K562 (cell line): ENCODE data around the gene HOXA7.

Experiments used
- CEBPB ChIP-seq: fragments of 450-650 bp; IDR thresholded peaks from 2 replicates; pipeline ENCODE4 v1.6.1; 2016; ENCODE audit warnings: missing genetic modification characterization, missing compliant biosample characterization
- CTCF ChIP-seq, 3 experiments: IDR thresholded peaks in 2 of 3; conservative IDR thresholded peaks in 1 of 3; 2 replicates each; pipeline ENCODE4 v1.5.1; 2011 to 2012; ENCODE audit warnings: low read length in 3 of 3, mild to moderate bottlenecking in 3 of 3, control low read depth in 2 of 3, improper control_type of control experiment in 1 of 3, inconsistent platforms in 1 of 3, low read depth in 1 of 3, mixed read lengths in 1 of 3, moderate library complexity in 1 of 3; ENCODE audit not compliant: insufficient read depth in 2 of 3
- FOXP1 ChIP-seq: sonication (generic); formaldehyde crosslinking; IDR thresholded peaks from 2 replicates; pipeline ENCODE4 v1.8.0; 2022; ENCODE audit warnings: mild to moderate bottlenecking, missing genetic modification reagents
- GATA2 ChIP-seq: sonication (generic); formaldehyde crosslinking; IDR thresholded peaks from 2 replicates; pipeline ENCODE4 v1.4.0; 2020; ENCODE audit warnings: mild to moderate bottlenecking, missing genetic modification reagents
- HDGF ChIP-seq: fragments of 450-650 bp; IDR thresholded peaks from 2 replicates; pipeline ENCODE4 v1.6.1; 2016
- IFI16 ChIP-seq: fragments of 250-450 bp; sonication (Bioruptor Pico); IDR thresholded peaks from 2 replicates; pipeline ENCODE4 v2.1.2; 2022; ENCODE audit warnings: mild to moderate bottlenecking, inconsistent platforms
- RAD21 ChIP-seq, 2 experiments: fragments of 250-450 bp in 1 of 2; fragments of 450-650 bp in 1 of 2; sonication (Bioruptor Pico) in 1 of 2; formaldehyde crosslinking in 1 of 2; IDR thresholded peaks in 1 of 2; conservative IDR thresholded peaks in 1 of 2; 2 replicates each; pipeline versions ENCODE4 v1.4.0 to v1.8.0; 2020 to 2022; ENCODE audit warnings: mild to moderate bottlenecking in 2 of 2, moderate library complexity in 1 of 2
- RHOXF2B ChIP-seq: fragments of 250-450 bp; sonication (Bioruptor Pico); conservative IDR thresholded peaks from 2 replicates; pipeline ENCODE4 v1.5.1; 2021
- SIN3A ChIP-seq, 2 experiments: fragments of 150-350 bp in 1 of 2; IDR thresholded peaks; 2 replicates each; pipeline ENCODE4 v1.6.1; 2011 to 2016; ENCODE audit warnings: borderline replicate concordance in 2 of 2, low read depth in 2 of 2, low read length in 2 of 2, mild to moderate bottlenecking in 2 of 2, moderate library complexity in 2 of 2; ENCODE audit not compliant: control insufficient read depth in 1 of 2
- USF2 ChIP-seq: sonication (generic); formaldehyde crosslinking; IDR thresholded peaks from 2 replicates; pipeline ENCODE4 v1.5.0; 2020; ENCODE audit warnings: missing genetic modification reagents
- ZBTB12 ChIP-seq: fragments of 250-450 bp; sonication (Bioruptor Pico); IDR thresholded peaks from 2 replicates; pipeline ENCODE4 v1.4.0; 2020

- TF ChIP-seq CEBPB (tag), result no peak
- no peak for TF ChIP-seq CTCF (IDR thresholded peaks at IDR 0.05 in 2 of 3, conservative IDR thresholded peaks at IDR 0.05 in 1 of 3; ENCODE audit: insufficient read depth in 2 of 3, low read depth in 1 of 3, low read length in 3 of 3)
- no peak for TF ChIP-seq RAD21 (CRISPR knock-in tag; conservative IDR thresholded peaks at IDR 0.05 in 1 of 2, IDR thresholded peaks at IDR 0.05 in 1 of 2)
- TF ChIP-seq SIN3A (IDR thresholded peaks at IDR 0.05; ENCODE audit: borderline replicate concordance in 2 of 2, control insufficient read depth in 1 of 2, low read depth in 2 of 2, low read length in 2 of 2), result no peak
- TF ChIP-seq HDGF, result no peak
- TF ChIP-seq GATA2 (CRISPR knock-in tag), result no peak
- TF ChIP-seq ZBTB12 (CRISPR knock-in tag), result no peak
- no peak for TF ChIP-seq USF2 (CRISPR knock-in tag)
- no peak for TF ChIP-seq RHOXF2B (CRISPR knock-in tag)
- TF ChIP-seq FOXP1 (CRISPR knock-in tag), result no peak
- no peak for TF ChIP-seq IFI16
These were observed 52.0 kb downstream of the HOXA7 start for GRCh38 chr7:27104341-27105058.
